ENCODE results near the gene SCCPDH. TPM values are rescaled to one million over a fixed set of nuclear protein-coding genes. Genes with fewer than 3 reads are reported as not detected.
"Not testable (repeated sequence)": the region's sequence is repeated elsewhere in the genome, so short reads cannot be mapped to it uniquely, and the experiment has no call there.

SCCPDH gene
- total RNA-seq, 4 donors from 2014 or later, result 28.3 to 43.0 (median 35.1) TPM

GRCh38 chr1:246725191-246725590, 982 bp downstream of the SCCPDH start:
- H3K4me3 ChIP-seq, result peak overlapping the region; percentile 68 to 98 (median 79)
- intact Hi-C loops (cut with DNase I; ENCODE audit: low total_unique reads), result no loop called here
- H3K27me3 ChIP-seq, result no peaks in the 10 kb centered on the region
- TF ChIP-seq POLR2A (IDR thresholded peaks at IDR 0.05) (no peak), CTCF (IDR thresholded peaks at IDR 0.05 in 4 of 5, conservative IDR thresholded peaks at IDR 0.05 in 1 of 5) (no peak)
- DNase-seq (no peak), ATAC-seq (no peak)
- no peaks in the 10 kb centered on the region for H3K9me3 ChIP-seq
- peaks cover 0 to 5% of the 10 kb centered on the region in 2 donors for H3K4me1 ChIP-seq
- H3K36me3 ChIP-seq, result peaks cover 0 to 23% of the 10 kb centered on the region in 2 donors
- in situ Hi-C loops (cut with MboI; ENCODE audit: low sequenced_read_pairs in 4 of 4), result no loop called here
- peak overlapping the region; percentile 74 to 88 (median 84) for H3K27ac ChIP-seq

GRCh38 chr1:246726255-246726679, 2.1 kb downstream of the SCCPDH start:
- peaks cover 0 to 33% of the 10 kb centered on the region in 2 donors for H3K36me3 ChIP-seq
- no peak for TF ChIP-seq POLR2A (IDR thresholded peaks at IDR 0.05)
- no peak for TF ChIP-seq CTCF (IDR thresholded peaks at IDR 0.05 in 4 of 5, conservative IDR thresholded peaks at IDR 0.05 in 1 of 5)
- intact Hi-C loops (cut with DNase I; ENCODE audit: low total_unique reads), result no loop called here
- DNase-seq (no peak), ATAC-seq (no peak)
- in situ Hi-C loops (cut with MboI; ENCODE audit: low sequenced_read_pairs in 4 of 4), result no loop called here
- peak overlapping the region in 3 of 4 donors; percentile 10 to 88 (median 74) for H3K27ac ChIP-seq
- H3K4me1 ChIP-seq, result peaks cover 0 to 5% of the 10 kb centered on the region in 2 donors
- H3K27me3 ChIP-seq, result no peaks in the 10 kb centered on the region
- H3K4me3 ChIP-seq, result no peak overlapping the region
- no peaks in the 10 kb centered on the region for H3K9me3 ChIP-seq

GRCh38 chr1:246726881-246727280, 2.7 kb downstream of the SCCPDH start:
- H3K27ac ChIP-seq, result peak overlapping the region in 2 of 4 donors; percentile 10 to 88
- H3K4me1 ChIP-seq, result peaks cover 0 to 5% of the 10 kb centered on the region in 2 donors
- intact Hi-C loops (cut with DNase I; ENCODE audit: low total_unique reads), result no loop called here
- peaks cover 0 to 39% of the 10 kb centered on the region in 2 donors for H3K36me3 ChIP-seq
- DNase-seq (no peak), ATAC-seq (no peak)
- no peak overlapping the region for H3K4me3 ChIP-seq
- in situ Hi-C loops (cut with MboI; ENCODE audit: low sequenced_read_pairs in 4 of 4), result no loop called here
- no peaks in the 10 kb centered on the region for H3K27me3 ChIP-seq
- no peaks in the 10 kb centered on the region for H3K9me3 ChIP-seq
- no peak for TF ChIP-seq POLR2A (IDR thresholded peaks at IDR 0.05)
- TF ChIP-seq CTCF (IDR thresholded peaks at IDR 0.05 in 4 of 5, conservative IDR thresholded peaks at IDR 0.05 in 1 of 5), result no peak

DNA sequence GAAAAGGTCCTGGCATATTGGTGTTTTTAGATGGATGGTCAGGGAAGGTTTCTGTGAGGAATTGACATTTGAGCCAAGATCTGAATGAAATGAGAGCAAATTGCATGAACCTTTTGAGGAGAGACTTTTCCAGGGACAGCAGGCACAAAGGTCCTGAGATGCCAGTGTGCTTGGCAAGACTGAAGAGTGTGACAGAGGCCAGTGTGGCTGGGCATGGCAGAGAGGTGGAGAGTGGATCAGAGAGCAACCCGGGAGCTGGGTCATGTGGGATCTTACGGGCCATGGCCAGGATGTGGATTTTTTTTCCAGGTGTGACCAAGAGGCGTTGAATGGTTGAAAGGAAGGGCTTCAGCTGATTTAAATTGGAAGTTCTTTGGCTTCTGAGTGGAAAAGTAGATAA, 3.4 kb downstream of the SCCPDH start:
- in situ Hi-C loops (cut with MboI; ENCODE audit: low sequenced_read_pairs in 4 of 4) (no loop called here), intact Hi-C loops (cut with DNase I; ENCODE audit: low total_unique reads) (no loop called here)
- Histone ChIP-seq H3K4me3 (no peak overlapping the region), H3K9me3 (no peaks in the 10 kb centered on the region), H3K36me3 (peaks cover 0 to 46% of the 10 kb centered on the region in 2 donors), H3K27ac (no peak overlapping the region), H3K4me1 (peaks cover 0 to 5% of the 10 kb centered on the region in 2 donors), H3K27me3 (no peaks in the 10 kb centered on the region)
- DNase-seq (no peak), ATAC-seq (no peak)
- no peak for TF ChIP-seq CTCF (IDR thresholded peaks at IDR 0.05 in 4 of 5, conservative IDR thresholded peaks at IDR 0.05 in 1 of 5)
- no peak for TF ChIP-seq POLR2A (IDR thresholded peaks at IDR 0.05)

- TF ChIP-seq CTCF (IDR thresholded peaks at IDR 0.05 in 4 of 5, conservative IDR thresholded peaks at IDR 0.05 in 1 of 5) (no peak), POLR2A (IDR thresholded peaks at IDR 0.05) (no peak)
- Histone ChIP-seq H3K9me3 (no peaks in the 10 kb centered on the region), H3K4me3 (no peak overlapping the region), H3K27me3 (no peaks in the 10 kb centered on the region), H3K27ac (no peak overlapping the region), H3K36me3 (peaks cover 0 to 53% of the 10 kb centered on the region in 2 donors), H3K4me1 (peaks cover 0 to 5% of the 10 kb centered on the region in 2 donors)
- intact Hi-C loops (cut with DNase I; ENCODE audit: low total_unique reads), result no loop called here
- ATAC-seq, result no peak
- in situ Hi-C loops (cut with MboI; ENCODE audit: low sequenced_read_pairs in 4 of 4), result no loop called here
- no peak for DNase-seq
Measured at GRCh38 chr1:246728311-246728710, 4.1 kb downstream of the SCCPDH start.

DNA sequence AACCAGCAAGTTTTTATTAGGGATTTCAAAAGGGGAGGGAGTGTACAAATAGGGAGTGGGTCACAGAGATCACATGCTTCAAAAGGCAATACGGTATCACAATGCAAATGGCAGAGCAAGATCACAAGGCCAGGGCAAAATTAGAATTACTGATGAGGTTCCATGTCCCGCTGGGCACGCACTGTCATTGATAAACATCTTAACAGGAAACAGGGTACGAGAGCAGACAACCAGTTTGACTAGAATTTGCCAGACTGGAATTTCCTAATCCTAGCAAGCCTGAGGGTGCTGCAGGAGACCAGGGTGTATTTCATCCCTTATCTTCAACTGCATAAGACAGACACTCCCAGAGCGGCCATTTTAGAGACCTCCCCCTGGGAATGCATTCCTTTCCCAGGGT, 4.8 kb downstream of the SCCPDH start:
- H3K27me3 ChIP-seq; H3K4me1 ChIP-seq; intact Hi-C loops (cut with DNase I; ENCODE audit: low total_unique reads); ATAC-seq; H3K27ac ChIP-seq; in situ Hi-C loops (cut with MboI; ENCODE audit: low sequenced_read_pairs in 4 of 4); DNase-seq; H3K9me3 ChIP-seq; H3K4me3 ChIP-seq: not testable (repeated sequence)
- peaks cover 0 to 58% of the 10 kb centered on the region in 2 donors for H3K36me3 ChIP-seq

All from gastrocnemius medialis (tissue), 4 donors.